Measurements from ENCODE around the gene C10orf67. TPM values are rescaled to one million over a fixed set of nuclear protein-coding genes. Genes with fewer than 3 reads are reported as not detected.

C10orf67 gene
- total RNA-seq, 1 donor from 2014 or later = not detected

- DNase-seq (ENCODE audit: extremely low read depth, low read depth, low spot score) = no peak
Measured at GRCh38 chr10:23174977-23175512, 169.6 kb downstream of the C10orf67 start.

GRCh38 chr10:23174074-23174976 lies 170.3 kb downstream of the C10orf67 start:
- no peak for DNase-seq (ENCODE audit: extremely low read depth, low read depth, low spot score)

GRCh38 chr10:23173214-23174073 lies 171.2 kb downstream of the C10orf67 start:
- no peak for DNase-seq (ENCODE audit: extremely low read depth, low read depth, low spot score)

GRCh38 chr10:23172429-23173213 lies 172.0 kb downstream of the C10orf67 start:
- no peak for DNase-seq (ENCODE audit: extremely low read depth, low read depth, low spot score)

GRCh38 chr10:23171232-23171876 lies 173.2 kb downstream of the C10orf67 start:
- no peak for DNase-seq (ENCODE audit: extremely low read depth, low read depth, low spot score)

- DNase-seq (ENCODE audit: extremely low read depth, low read depth, low spot score) = peak; percentile 34
Measured at GRCh38 chr10:23158370-23158769, 186.2 kb downstream of the C10orf67 start.

- no peak for DNase-seq (ENCODE audit: extremely low read depth, low read depth, low spot score)
Measured at GRCh38 chr10:23157691-23158369, 186.8 kb downstream of the C10orf67 start.

GRCh38 chr10:23157239-23157681 lies 187.3 kb downstream of the C10orf67 start:
- no peak for DNase-seq (ENCODE audit: extremely low read depth, low read depth, low spot score)

GRCh38 chr10:23156447-23157150 lies 188.0 kb downstream of the C10orf67 start:
- DNase-seq (ENCODE audit: extremely low read depth, low read depth, low spot score) = no peak

- DNase-seq (ENCODE audit: extremely low read depth, low read depth, low spot score) = no peak
Measured at GRCh38 chr10:23155169-23155568, 189.4 kb downstream of the C10orf67 start.

Other genes starting within 250 kb of the C10orf67 start
- 15.4 and 22.5 TPM in 2 replicates for gene MSRB2, start 249.2 kb downstream of the C10orf67 start, total RNA-seq
- not detected in 2 replicates for gene PTF1A, start 152.5 kb downstream of the C10orf67 start, total RNA-seq
- 7.9 and 14.2 TPM in 2 replicates for gene OTUD1, start 94.3 kb upstream of the C10orf67 start, total RNA-seq